Jurkat, Clone E6-1 (cell line): ENCODE measurements around the gene LRMDA.

ENCODE experiments used
- DNase-seq: peaks from one replicate; pipeline ENCODE4 v3.0.0-alpha.2; 2011; ENCODE audit warnings: low read depth, low spot score
- H3K4me3 ChIP-seq: 2 replicates; pipeline ENCODE4 v1.5.1; 2011; ENCODE audit warnings: mild to moderate bottlenecking, low read length, control low read depth, moderate library complexity

LRMDA gene

GRCh38 chr10:76550806-76551205 is 1119.4 kb downstream of the LRMDA start:
- H3K4me3 ChIP-seq = no peak overlapping the region
- DNase-seq = no peak

GRCh38 chr10:76552091-76552873 is 1120.9 kb downstream of the LRMDA start:
- H3K4me3 ChIP-seq = no peak overlapping the region
- no peak for DNase-seq

- DNase-seq = no peak
- no peak overlapping the region for H3K4me3 ChIP-seq
Measured at GRCh38 chr10:76553263-76554032, 1122.0 kb downstream of the LRMDA start.

- H3K4me3 ChIP-seq = no peak overlapping the region
- DNase-seq = no peak
Measured at GRCh38 chr10:76554033-76554408, 1122.6 kb downstream of the LRMDA start.

- no peak for DNase-seq
- no peak overlapping the region for H3K4me3 ChIP-seq
Measured at GRCh38 chr10:76554478-76554877, 1123.1 kb downstream of the LRMDA start.

GRCh38 chr10:76555067-76555670 is 1123.7 kb downstream of the LRMDA start:
- no peak overlapping the region for H3K4me3 ChIP-seq
- DNase-seq = no peak

- no peak for DNase-seq
Measured at GRCh38 chr10:76557366-76557765, 1125.9 kb downstream of the LRMDA start.

GRCh38 chr10:76558586-76558985 is 1127.2 kb downstream of the LRMDA start:
- no peak for DNase-seq

More at GRCh38 chr10:76557366-76557765, 1125.9 kb downstream of the LRMDA start:
- H3K4me3 ChIP-seq = no peak overlapping the region

GRCh38 chr10:76558996-76559891 is 1127.8 kb downstream of the LRMDA start:
- no peak overlapping the region for H3K4me3 ChIP-seq
- no peak for DNase-seq

More at GRCh38 chr10:76558586-76558985, 1127.2 kb downstream of the LRMDA start:
- no peak overlapping the region for H3K4me3 ChIP-seq

GRCh38 chr10:76559892-76560220 is 1128.4 kb downstream of the LRMDA start:
- no peak overlapping the region for H3K4me3 ChIP-seq
- DNase-seq = no peak

- no peak overlapping the region for H3K4me3 ChIP-seq
- DNase-seq = no peak
Measured at GRCh38 chr10:76560338-76560737, 1128.9 kb downstream of the LRMDA start.

GRCh38 chr10:76563286-76563685 is 1131.9 kb downstream of the LRMDA start:
- H3K4me3 ChIP-seq = no peak overlapping the region
- DNase-seq = no peak

- H3K4me3 ChIP-seq = no peak overlapping the region
Measured at GRCh38 chr10:76572021-76572420, 1140.6 kb downstream of the LRMDA start.

GRCh38 chr10:76576276-76576962 is 1145.0 kb downstream of the LRMDA start:
- H3K4me3 ChIP-seq = no peak overlapping the region
- DNase-seq = no peak

More at GRCh38 chr10:76572021-76572420, 1140.6 kb downstream of the LRMDA start:
- no peak for DNase-seq

GRCh38 chr10:76577455-76577854 is 1146.0 kb downstream of the LRMDA start:
- no peak for DNase-seq
- H3K4me3 ChIP-seq = no peak overlapping the region

- no peak for DNase-seq
- H3K4me3 ChIP-seq = no peak overlapping the region
Measured at GRCh38 chr10:76581506-76582256, 1150.3 kb downstream of the LRMDA start.

GRCh38 chr10:76582531-76582930 is 1151.1 kb downstream of the LRMDA start:
- no peak overlapping the region for H3K4me3 ChIP-seq
- no peak for DNase-seq

- no peak overlapping the region for H3K4me3 ChIP-seq
- DNase-seq = no peak
Measured at GRCh38 chr10:76583711-76584161, 1152.3 kb downstream of the LRMDA start.
